GM18951 (cell line): ENCODE data around the gene NUPR1.

Experiments used
- POLR2A ChIP-seq: IDR thresholded peaks from 4 replicates; pipeline ENCODE4 v1.6.1; 2011; ENCODE audit warnings: mild to moderate bottlenecking; ENCODE audit not compliant: insufficient read length, insufficient read depth; ENCODE audit errors: extremely low read depth
- in situ Hi-C: fragments of 300-500 bp; cut with MboI; formaldehyde crosslinking; loops from one replicate; pipeline ENCODE4 v1.12.0; 2022; ENCODE audit warnings: low sequenced_read_pairs, mixed read lengths, inconsistent platforms; ENCODE audit not compliant: unreplicated experiment

Gene NUPR1, protein sequence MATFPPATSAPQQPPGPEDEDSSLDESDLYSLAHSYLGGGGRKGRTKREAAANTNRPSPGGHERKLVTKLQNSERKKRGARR

GRCh38 chr16:28538733-28539596 lies at the start of gene NUPR1:
Gene NUPR1, minus strand, starts transcription at chr16:28538974. Its CDS starts 67 bp downstream, at chr16:28538907.
- in situ Hi-C loops = no loop called here

DNA sequence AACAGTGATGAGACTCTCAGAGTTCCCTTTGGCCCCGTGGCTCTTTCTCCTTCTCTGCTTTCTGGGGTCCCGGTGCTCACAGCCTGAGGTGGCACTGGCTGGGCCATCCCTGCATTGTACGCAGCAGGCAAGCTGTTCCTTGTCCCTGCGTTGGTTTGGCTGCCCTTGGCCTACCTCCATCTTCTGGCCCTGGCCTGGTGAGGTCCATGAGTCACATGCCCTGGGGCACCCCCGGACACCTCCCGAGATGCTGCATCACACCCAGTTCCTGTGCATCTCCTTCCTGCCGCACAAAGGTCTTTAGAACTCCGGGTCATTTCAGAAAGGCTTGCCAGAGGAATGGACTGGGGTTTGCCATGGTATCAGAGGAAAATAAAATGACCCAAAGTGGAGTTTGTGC lies 48.6 kb upstream of the NUPR1 start:
- in situ Hi-C loops = no loop called here
- no peak for TF ChIP-seq POLR2A

More at GRCh38 chr16:28538733-28539596, at the start of gene NUPR1:
- TF ChIP-seq POLR2A = no peak

DNA sequence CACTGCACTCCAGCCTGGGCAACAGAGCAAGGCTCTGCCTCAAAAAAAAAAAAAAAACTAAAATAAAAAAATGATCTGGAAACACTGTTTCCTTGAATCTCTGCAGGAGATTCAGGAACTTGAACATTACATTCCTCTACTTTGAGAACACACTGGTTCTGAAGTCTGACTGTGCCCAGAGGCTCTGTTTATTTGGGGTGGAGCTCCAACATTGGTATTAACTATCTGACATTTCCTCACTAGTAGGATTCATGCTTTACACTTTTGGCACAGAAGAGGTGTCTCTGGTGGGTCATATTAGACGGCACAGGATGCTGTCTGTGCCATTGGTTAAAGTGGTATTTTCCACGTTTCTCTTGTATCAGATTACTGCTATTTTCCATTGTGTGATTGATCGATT lies 47.7 kb upstream of the NUPR1 start:
- in situ Hi-C loops = no loop called here
- no peak for TF ChIP-seq POLR2A

DNA sequence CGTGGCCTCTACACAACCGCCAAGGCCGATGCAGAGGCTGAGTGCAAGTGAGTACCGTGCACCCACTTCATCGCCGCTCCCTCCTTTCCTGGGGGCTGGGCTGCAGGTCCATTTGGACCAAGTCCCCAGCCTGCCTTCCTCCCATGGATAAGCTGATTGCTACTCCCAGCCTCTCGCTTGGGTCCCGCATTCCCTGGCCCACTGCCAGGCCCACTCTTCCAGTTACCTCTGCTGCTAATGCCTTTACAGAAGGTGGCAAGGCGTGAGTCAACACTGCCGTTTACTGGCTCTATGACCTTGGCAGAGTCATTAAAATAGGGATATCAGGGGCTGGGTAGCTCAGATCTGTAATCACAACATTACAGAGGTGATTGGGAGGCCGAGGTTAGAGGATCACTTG lies 46.9 kb upstream of the NUPR1 start:
- in situ Hi-C loops = no loop called here
- no peak for TF ChIP-seq POLR2A

- no peak for TF ChIP-seq POLR2A
- in situ Hi-C loops = no loop called here
Observed at GRCh38 chr16:28580726-28581315, 42.0 kb upstream of the NUPR1 start.

DNA sequence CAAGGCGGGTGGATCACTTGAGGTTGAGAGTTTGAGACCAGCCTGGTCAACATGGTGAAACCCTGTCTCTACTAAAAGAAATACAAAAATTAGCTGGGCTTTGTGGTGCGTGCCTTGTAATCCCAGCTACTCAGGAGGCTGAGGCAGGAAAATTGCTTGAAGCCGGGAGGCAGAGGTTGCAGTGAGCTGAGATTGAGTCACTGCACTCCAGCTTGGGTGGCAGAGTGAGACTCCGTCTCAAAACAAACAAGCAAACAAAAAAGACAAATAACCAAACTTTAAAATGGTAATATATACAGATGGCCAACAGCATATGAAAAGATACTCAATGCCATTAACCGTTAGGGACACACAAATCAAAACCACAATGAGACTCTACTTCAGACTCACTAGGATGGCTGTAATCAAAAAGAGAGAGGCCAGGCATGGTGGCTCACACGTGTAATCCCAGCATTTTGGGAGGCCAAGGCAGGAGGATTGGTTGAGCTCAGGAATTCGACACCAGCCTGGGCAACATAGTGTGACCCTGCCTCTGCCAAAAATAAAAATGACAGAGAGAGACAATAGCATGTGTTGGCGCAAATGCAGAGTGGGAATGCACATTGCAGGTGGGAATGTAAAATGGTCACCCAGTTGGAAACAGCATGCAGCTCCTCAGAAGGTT lies 36.8 kb upstream of the NUPR1 start:
- in situ Hi-C loops = no loop called here
- TF ChIP-seq POLR2A = no peak

- in situ Hi-C loops = no loop called here
- TF ChIP-seq POLR2A = no peak
Observed at GRCh38 chr16:28574925-28575324, 36.2 kb upstream of the NUPR1 start.

- no peak for TF ChIP-seq POLR2A
- in situ Hi-C loops = no loop called here
Observed at GRCh38 chr16:28573738-28574718, 35.3 kb upstream of the NUPR1 start.

GRCh38 chr16:28572696-28573510 lies 34.1 kb upstream of the NUPR1 start:
- in situ Hi-C loops = no loop called here
- TF ChIP-seq POLR2A = no peak

DNA sequence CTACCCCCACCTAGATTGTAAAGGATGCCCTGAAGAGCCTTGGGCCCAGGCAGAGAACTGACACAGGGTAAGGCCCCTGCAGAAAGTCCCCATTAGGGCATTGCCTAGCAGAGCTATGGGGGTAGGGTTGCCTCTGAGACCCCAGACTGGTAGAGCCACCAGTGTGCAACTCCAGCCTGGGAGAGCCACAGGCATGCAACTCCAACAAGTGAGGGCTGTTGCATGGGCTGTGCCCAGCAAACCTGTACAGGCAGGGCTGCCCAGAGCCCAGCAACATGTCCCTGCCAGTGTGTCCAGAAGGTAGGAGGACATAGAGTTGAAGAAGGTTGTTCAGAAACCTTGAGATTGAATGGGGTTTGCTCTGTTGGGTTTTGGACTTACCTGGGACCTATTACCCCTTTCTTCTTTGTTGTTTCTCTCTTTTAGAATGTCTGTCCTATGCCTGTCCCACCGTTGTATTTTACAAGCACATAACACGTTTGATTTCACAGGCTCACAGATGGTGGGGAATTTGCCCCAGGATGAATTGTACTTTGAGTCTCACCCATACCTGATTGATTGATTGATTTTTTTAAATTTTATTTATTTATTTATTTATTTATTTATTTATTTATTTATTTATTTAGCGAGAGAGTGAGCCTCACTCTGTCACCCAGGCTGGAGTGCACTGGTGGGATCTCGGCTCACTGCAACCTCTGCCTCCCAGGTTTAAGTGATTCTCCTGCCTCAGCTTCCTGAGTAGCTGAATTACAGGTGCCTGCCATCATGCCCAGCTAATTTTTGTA lies 31.4 kb upstream of the NUPR1 start:
- in situ Hi-C loops = no loop called here
- TF ChIP-seq POLR2A = no peak

- TF ChIP-seq POLR2A = no peak
- in situ Hi-C loops = no loop called here
Observed at GRCh38 chr16:28569021-28569420, 30.2 kb upstream of the NUPR1 start.
